Heart right ventricle (tissue), 16 donors: ENCODE data around the gene SCUBE1. TPM values are rescaled to one million over a fixed set of nuclear protein-coding genes. Genes with fewer than 3 reads are reported as not detected.

ENCODE experiments used
- ATAC-seq, 8 donors: fragments of 200-7000 bp; cut with Tn5 transposase; one replicate each; pipeline ENCODE4 v1.9.1; 2020; ENCODE audit warnings: mild to moderate bottlenecking in 8 of 8, moderate library complexity in 8 of 8, moderate number of reproducible peaks in 1 of 8
- DNase-seq, 2 donors: peaks; one replicate each; pipeline ENCODE4 v3.0.0-alpha.2; 2020
- H3K27ac ChIP-seq, 10 donors: fragments of 200-600 bp; sonication (generic) in 2 of 10; one replicate each; pipeline versions ENCODE4 v1.5.0 to v1.8.0; 2020 to 2022; ENCODE audit warnings: mild to moderate bottlenecking in 3 of 10
- H3K27me3 ChIP-seq, 7 donors: fragments of 200-600 bp; one replicate each; pipeline ENCODE4 v1.8.0; 2021 to 2022; ENCODE audit warnings: mild to moderate bottlenecking in 2 of 7
- H3K36me3 ChIP-seq, 9 donors: fragments of 200-600 bp; sonication (generic) in 1 of 9; one replicate each; pipeline versions ENCODE4 v1.5.0 to v1.8.0; 2020 to 2022; ENCODE audit warnings: mild to moderate bottlenecking in 2 of 9
- H3K4me1 ChIP-seq, 9 donors: fragments of 200-600 bp; sonication (generic) in 1 of 9; one replicate each; pipeline versions ENCODE4 v1.5.0 to v1.8.0; 2020 to 2022; ENCODE audit warnings: mild to moderate bottlenecking in 4 of 9
- H3K4me3 ChIP-seq, 10 donors: fragments of 200-600 bp; sonication (generic) in 2 of 10; one replicate each; pipeline versions ENCODE4 v1.5.0 to v1.8.0; 2020 to 2022; ENCODE audit warnings: mild to moderate bottlenecking in 7 of 10, moderate library complexity in 2 of 10
- H3K9me3 ChIP-seq, 11 donors: fragments of 200-600 bp in 10 of 11; sonication (generic) in 2 of 11; one replicate each; pipeline versions ENCODE4 v1.5.0 to v1.8.0; 2013 to 2022; ENCODE audit warnings: mild to moderate bottlenecking in 2 of 11, control low read depth in 1 of 11, moderate library complexity in 1 of 11
- CTCF ChIP-seq, 9 donors: fragments of 200-600 bp; sonication (generic) in 2 of 9; IDR thresholded peaks; one replicate each; pipeline versions ENCODE4 v1.5.0 to v1.8.0; 2021 to 2022; ENCODE audit warnings: antibody characterized with exemption in 9 of 9, mild to moderate bottlenecking in 5 of 9, moderate library complexity in 1 of 9
- WGBS, 2 donors: extraction: QIAGEN DNeasy Blood & Tissue Kit; methylation state at CpG; one replicate each; pipeline ENCODE4 v1.1.7; 2013; ENCODE audit warnings: inconsistent platforms in 1 of 2; 5-methylcytosine and 5-hydroxymethylcytosine counted together
- intact Hi-C, 10 donors: fragments of 100-400 bp; cut with DNase I; formaldehyde crosslinking; loops; one replicate each; pipeline versions ENCODE4 v1.11.1 to v1.14.2; 2022
- polyA plus RNA-seq, 2 donors: library from polyadenylated mRNA; stranded (reverse); fragments of 200-250 nt; gene quantifications; one replicate each; pipeline ENCODE4 v1.2.3, GENCODE V29; 2013
- total RNA-seq, 10 donors: library from RNA; stranded (reverse); fragmentation: NEBNext Ultra II Directional in 3 of 10; extraction: Animal tissue kit (Norgen Biotek cat#: 25700) in 3 of 10; gene quantifications; one replicate each; pipeline versions ENCODE4 v1.2.1 to v1.2.4, GENCODE V29; 2021 to 2023
- donor health status: Arrhythmogenic right ventricular cardiomyopathy.
- donor health status: ischemic (EF 13 %, LVEDD 7.1; RV severe dilation, severe dysfunction).
- donor health status: healthy with polysubstance abuse.
- donor health status: DM: no; HTN: yes; CAD: no.
- donor health status: DM: no; HTN: no; CAD: no.
- donor health status: ischemic (EF 25% LVEDD 6.9; RV normal size, moderate dysfunction).
- donor health status: ischemic (EF 25% LVEDD 5.7; RV mildly dilated, moderate dysfunction).
- donor health status: healthy.
- donor health status: DM: yes; HTN: yes; CAD: no.
- donor health status: Ischemic cardiomyopathy.
- donor health status: ischemic (EF 35%, LVEDD 5.7; RV mildly dilated, moderate dysfunction).
- donor health status: nonischemic (EF 11% LVEDD 7.7; RV severe dilation, severe dysfunction).
- donor health status: DM: yes; HTN: yes; CAD: no.
- donor health status: PGD.
- donor health status: ischemic (EF 29% LVEDD 5.4; RV normal size, mild dysfunction).
- donor health status: nonischemic (EF 23%, LVEDD 6.1; RV moderate dilation, normal function).

Gene SCUBE1
- total and polyA plus RNA-seq, 12 donors, result 0.01 to 0.60 (median 0.13) TPM; not detected in 1

- Histone ChIP-seq H3K36me3 (no peaks in the 10 kb centered on the region), H3K27ac (no peak overlapping the region), H3K4me3 (no peak overlapping the region), H3K4me1 (peaks cover 0 to 7% (median 5%) of the 10 kb centered on the region in 9 donors), H3K27me3 (peaks cover 0 to under 1% (median 0%) of the 10 kb centered on the region in 7 donors), H3K9me3 (no peaks in the 10 kb centered on the region)
- WGBS, 2 donors, result 90 to 93% methylated on average over 26 of the region's 26 CpGs
- intact Hi-C loops, result no loop called here
- DNase-seq, result no peak
- no peak for TF ChIP-seq CTCF (IDR thresholded peaks at IDR 0.05)
- ATAC-seq, result no peak
These were observed 134.3 kb downstream of the SCUBE1 start for GRCh38 chr22:43208703-43209522.

GRCh38 chr22:43207849-43208702, 135.1 kb downstream of the SCUBE1 start:
- no peaks in the 10 kb centered on the region for H3K27me3 ChIP-seq
- 91 to 92% methylated on average over 26 of the region's 26 CpGs for WGBS, 2 donors
- H3K36me3 ChIP-seq, result no peaks in the 10 kb centered on the region
- no peaks in the 10 kb centered on the region for H3K9me3 ChIP-seq
- no peak overlapping the region for H3K27ac ChIP-seq
- intact Hi-C loops, result no loop called here
- no peak for TF ChIP-seq CTCF (IDR thresholded peaks at IDR 0.05)
- H3K4me3 ChIP-seq, result no peak overlapping the region
- ATAC-seq (no peak), DNase-seq (no peak)
- H3K4me1 ChIP-seq, result peaks cover 0 to 7% (median 3%) of the 10 kb centered on the region in 9 donors

- Histone ChIP-seq H3K9me3 (no peaks in the 10 kb centered on the region), H3K27ac (no peak overlapping the region), H3K4me1 (peaks cover 0 to 7% (median 3%) of the 10 kb centered on the region in 9 donors), H3K27me3 (no peaks in the 10 kb centered on the region), H3K4me3 (no peak overlapping the region), H3K36me3 (no peaks in the 10 kb centered on the region)
- WGBS, 2 donors, result 94 to 95% methylated on average over 13 of the region's 13 CpGs
- ATAC-seq (no peak), DNase-seq (no peak)
- TF ChIP-seq CTCF (IDR thresholded peaks at IDR 0.05), result no peak
- intact Hi-C loops, result no loop called here
These were observed 135.8 kb downstream of the SCUBE1 start for GRCh38 chr22:43207386-43207785.

GRCh38 chr22:43206509-43207161, 136.5 kb downstream of the SCUBE1 start:
- Histone ChIP-seq H3K9me3 (no peaks in the 10 kb centered on the region), H3K4me1 (peaks cover 0 to 7% (median 3%) of the 10 kb centered on the region in 9 donors), H3K36me3 (no peaks in the 10 kb centered on the region), H3K27ac (no peak overlapping the region), H3K4me3 (no peak overlapping the region), H3K27me3 (no peaks in the 10 kb centered on the region)
- DNase-seq (no peak), ATAC-seq (no peak)
- intact Hi-C loops, result no loop called here
- WGBS, 2 donors, result 45 to 46% methylated on average over 23 of the region's 23 CpGs
- TF ChIP-seq CTCF (IDR thresholded peaks at IDR 0.05), result no peak
